Spleen (tissue), 7 donors: ENCODE data around the gene XDH.

ENCODE experiments used
- CTCF ChIP-seq, 11 experiments: fragments of 200-600 bp in 7 of 11; fragments of 450-650 bp in 4 of 11; sonication (generic) in 4 of 11; IDR thresholded peaks in 8 of 11; conservative IDR thresholded peaks in 3 of 11; 1 replicate in 7 of 11; 2 replicates in 4 of 11; pipeline versions ENCODE4 v1.4.0 to v1.8.0; 2016 to 2021; ENCODE audit warnings: antibody characterized with exemption in 11 of 11, inconsistent platforms in 4 of 11, mild to moderate bottlenecking in 1 of 11
- POLR2A ChIP-seq, 3 donors: fragments of 450-650 bp; IDR thresholded peaks; one replicate each; pipeline ENCODE4 v1.5.1; 2017; ENCODE audit warnings: antibody characterized with exemption in 3 of 3, mild to moderate bottlenecking in 1 of 3
- POLR2AphosphoS5 ChIP-seq, 3 donors: sonication (generic); formaldehyde crosslinking; IDR thresholded peaks; one replicate each; pipeline ENCODE4 v1.5.1; 2017; ENCODE audit warnings: antibody characterized with exemption in 3 of 3
- donor health status: DM: no; HTN: no; CAD: no; lungs with moderate emphysema.
- donor health status: DM: no; HTN: no; CAD: no.
- donor health status: DM: no; HTN: no; CAD: no.

- no peak for TF ChIP-seq CTCF (IDR thresholded peaks at IDR 0.05 in 8 of 11, conservative IDR thresholded peaks at IDR 0.05 in 3 of 11)
- TF ChIP-seq POLR2A (IDR thresholded peaks at IDR 0.05) = no peak
- TF ChIP-seq POLR2AphosphoS5 (IDR thresholded peaks at IDR 0.05) = no peak
Measured at GRCh38 chr2:31378389-31378788, 36.2 kb downstream of the XDH start.
